ENCODE data around the gene ZBTB42.

- no peak for TF ChIP-seq CTCF (IDR thresholded peaks at IDR 0.05)
- no peak for TF ChIP-seq POLR2AphosphoS5 (IDR thresholded peaks at IDR 0.05)
- no peak for TF ChIP-seq EP300 (IDR thresholded peaks at IDR 0.05; ENCODE audit: low read depth)
- TF ChIP-seq POLR2A (IDR thresholded peaks at IDR 0.05): no peak
These were observed 44.2 kb downstream of the ZBTB42 start for GRCh38 chr14:104845033-104845666.

Data from transverse colon (tissue), 4 donors.